ENCODE data around the gene ANKRD29.

The ANKRD29 gene

DNA sequence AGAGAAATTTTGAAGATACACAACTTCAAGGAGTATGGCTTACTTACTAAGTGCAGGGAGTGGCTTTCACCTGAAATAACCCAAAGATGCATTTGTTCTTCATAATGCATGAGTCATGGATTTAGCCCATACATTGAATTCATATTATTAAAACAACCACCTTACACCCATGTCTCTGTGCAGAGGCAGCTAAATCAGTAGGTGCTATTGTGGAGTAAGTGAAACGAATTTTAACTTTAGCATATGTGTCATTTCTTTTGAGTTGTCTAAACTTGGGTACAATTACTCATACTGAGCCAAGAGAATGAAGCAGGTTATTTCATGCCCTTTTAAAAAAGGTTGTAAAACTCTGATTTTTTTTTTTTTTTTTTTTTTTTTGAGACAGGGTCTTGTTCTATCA is 11.0 kb upstream of the ANKRD29 start:
- no peak overlapping the region for H3K27ac ChIP-seq

DNA sequence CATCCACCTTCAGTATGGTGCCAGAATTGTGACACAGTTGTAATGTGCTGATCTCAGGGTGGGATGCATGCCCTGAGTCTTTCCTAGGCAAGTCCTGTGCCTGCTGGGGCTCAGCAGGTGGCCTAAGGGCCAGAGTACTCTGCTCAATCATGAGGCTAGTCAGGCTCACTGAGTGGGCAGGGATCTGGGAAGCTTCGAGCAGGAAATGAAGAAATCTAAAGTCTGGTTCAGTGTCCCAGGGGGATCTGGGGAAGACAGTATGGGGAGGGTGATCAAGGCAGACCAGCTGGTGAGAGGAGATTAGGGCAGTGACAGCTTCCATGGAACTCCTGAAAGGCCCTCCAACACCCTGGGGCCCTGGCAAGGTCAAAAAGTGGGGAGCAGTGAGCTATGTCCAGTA is 8.9 kb upstream of the ANKRD29 start:
- Histone ChIP-seq H3K36me3 (no peaks in the 10 kb centered on the region), H3K4me1 (peaks cover 0 to 17% (median 2%) of the 10 kb centered on the region in 4 donors), H3K4me3 (no peak overlapping the region), H3K9me3 (no peaks in the 10 kb centered on the region), H3K27ac (no peak overlapping the region), H3K27me3 (no peaks in the 10 kb centered on the region)
- no peak for TF ChIP-seq CTCF (IDR thresholded peaks at IDR 0.05)
- intact Hi-C loops (cut with DNase I; ENCODE audit: low total_unique reads), result no loop called here
- no peak for DNase-seq

More for the DNA sequence above, 11.0 kb upstream of the ANKRD29 start:
- Histone ChIP-seq H3K36me3 (no peaks in the 10 kb centered on the region), H3K9me3 (no peaks in the 10 kb centered on the region), H3K4me1 (peaks cover 0 to 17% (median 2%) of the 10 kb centered on the region in 4 donors), H3K27me3 (no peaks in the 10 kb centered on the region), H3K4me3 (no peak overlapping the region)
- DNase-seq, result no peak
- TF ChIP-seq CTCF (IDR thresholded peaks at IDR 0.05), result no peak
- intact Hi-C loops (cut with DNase I; ENCODE audit: low total_unique reads), result no loop called here

DNA sequence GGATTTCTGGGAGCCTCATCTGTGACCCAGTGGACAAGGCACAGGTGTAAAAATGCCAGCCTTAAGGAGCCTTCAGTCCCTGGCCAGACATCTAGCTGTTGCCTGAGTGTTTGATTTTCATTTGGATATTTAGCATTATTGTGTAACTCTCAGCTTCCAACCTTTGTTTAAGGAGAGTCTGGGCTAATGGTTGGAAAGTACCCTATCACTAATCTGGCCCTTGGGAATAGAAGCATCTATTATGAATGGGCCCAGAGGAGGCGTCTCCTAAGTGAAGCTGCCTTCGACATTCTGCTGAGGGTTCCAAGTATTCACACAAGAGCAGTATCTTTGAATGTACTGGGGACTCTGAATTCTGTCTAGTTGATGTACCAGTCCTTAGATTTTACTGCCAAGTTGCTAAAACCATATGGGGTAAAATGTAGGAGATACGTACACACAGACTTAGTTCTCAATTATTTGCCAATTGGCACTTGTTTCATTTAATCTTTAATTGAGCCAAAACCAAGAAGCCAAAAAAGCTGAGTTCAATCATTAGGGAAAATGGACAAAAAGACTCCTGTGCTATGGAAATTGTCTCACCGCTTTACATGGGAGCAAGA is 7.2 kb upstream of the ANKRD29 start:
- no peak overlapping the region for H3K27ac ChIP-seq
- H3K36me3 ChIP-seq, result no peaks in the 10 kb centered on the region
- no peaks in the 10 kb centered on the region for H3K27me3 ChIP-seq
- peaks cover 0 to 8% (median under 1%) of the 10 kb centered on the region in 4 donors for H3K4me1 ChIP-seq
- DNase-seq, result no peak
- intact Hi-C loops (cut with DNase I; ENCODE audit: low total_unique reads), result no loop called here
- TF ChIP-seq CTCF (IDR thresholded peaks at IDR 0.05), result no peak
- H3K4me3 ChIP-seq, result no peak overlapping the region
- no peaks in the 10 kb centered on the region for H3K9me3 ChIP-seq

DNA sequence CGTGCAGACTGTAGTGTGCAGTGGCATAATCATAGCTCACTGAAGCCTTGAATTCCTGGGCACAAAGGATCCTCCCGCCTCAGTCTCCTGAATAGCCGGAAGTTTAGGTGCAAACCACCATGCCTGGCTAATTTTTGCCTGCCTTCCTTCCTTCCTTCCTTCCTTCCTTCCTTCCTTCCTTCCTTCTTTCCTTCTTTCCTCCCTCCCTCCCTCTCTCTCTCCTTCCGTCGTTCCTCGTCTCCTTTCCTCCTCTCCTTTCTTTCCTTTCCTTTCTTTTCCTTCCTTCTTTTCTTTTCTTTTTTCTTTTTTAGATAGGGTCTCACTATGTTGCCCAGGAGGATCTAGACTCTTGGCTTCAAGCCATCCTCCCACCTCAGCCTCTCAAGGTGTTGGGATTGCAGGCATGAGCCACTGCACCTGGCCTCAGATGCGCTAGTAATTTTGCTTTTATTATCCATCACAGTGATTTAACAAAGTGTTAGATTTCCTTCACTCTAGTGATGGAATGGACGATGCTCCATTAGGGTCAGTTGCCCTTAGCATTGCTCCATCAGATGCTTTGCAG is 6.6 kb upstream of the ANKRD29 start:
- no peak for TF ChIP-seq CTCF (IDR thresholded peaks at IDR 0.05)
- intact Hi-C loops (cut with DNase I; ENCODE audit: low total_unique reads), result no loop called here
- no peaks in the 10 kb centered on the region for H3K9me3 ChIP-seq
- DNase-seq, result no peak
- H3K27ac ChIP-seq, result no peak overlapping the region
- H3K27me3 ChIP-seq, result no peaks in the 10 kb centered on the region
- H3K4me1 ChIP-seq, result peaks cover 0 to 2% (median 0%) of the 10 kb centered on the region in 4 donors
- H3K36me3 ChIP-seq, result no peaks in the 10 kb centered on the region
- no peak overlapping the region for H3K4me3 ChIP-seq

DNA sequence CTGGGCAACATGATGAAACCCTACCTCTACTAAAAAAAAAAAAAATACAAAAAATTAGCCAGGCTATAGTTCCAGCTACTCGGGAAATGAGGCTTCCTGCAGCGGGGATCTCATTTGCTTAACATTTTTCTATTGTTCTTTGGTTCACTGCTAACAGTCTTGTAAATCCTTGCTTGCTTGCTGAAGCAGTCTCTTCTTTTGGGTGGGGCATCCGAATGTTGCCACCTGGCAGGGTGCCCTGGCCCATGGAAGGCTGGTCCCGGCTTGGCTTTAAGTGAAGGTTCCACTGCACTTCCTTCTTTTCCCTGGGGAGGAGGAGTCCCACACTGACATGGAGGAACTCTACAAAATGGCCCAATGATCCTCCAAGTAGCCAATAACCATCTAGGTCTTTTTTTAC is 6.0 kb upstream of the ANKRD29 start:
- intact Hi-C loops (cut with DNase I; ENCODE audit: low total_unique reads), result no loop called here
- no peaks in the 10 kb centered on the region for H3K27me3 ChIP-seq
- DNase-seq, result no peak
- H3K4me1 ChIP-seq, result no peaks in the 10 kb centered on the region
- H3K27ac ChIP-seq, result no peak overlapping the region
- no peaks in the 10 kb centered on the region for H3K9me3 ChIP-seq
- H3K36me3 ChIP-seq, result no peaks in the 10 kb centered on the region
- H3K4me3 ChIP-seq, result no peak overlapping the region
- TF ChIP-seq CTCF (IDR thresholded peaks at IDR 0.05), result no peak

Data from tibial artery (tissue), 4 donors.